Neural crest cell (in vitro differentiated cells): ENCODE data around the gene TNNI3K. TPM values are rescaled to one million over a fixed set of nuclear protein-coding genes. Genes with fewer than 3 reads are reported as not detected.

ENCODE experiments used
- DNase-seq: peaks from one replicate; pipeline ENCODE4 v3.0.0; 2021; ENCODE audit warnings: low read depth, mixed read lengths, low spot score
- H3K27ac Mint-ChIP-seq: one replicate; pipeline ENCODE4 v1.8.0; 2021; ENCODE audit warnings: mild to moderate bottlenecking, mixed read lengths; ENCODE audit not compliant: unreplicated experiment
- H3K27me3 Mint-ChIP-seq: 2 replicates; pipeline ENCODE4 v1.8.0; 2021; ENCODE audit warnings: low read depth, mild to moderate bottlenecking, mixed read lengths
- H3K36me3 Mint-ChIP-seq: 2 replicates; pipeline ENCODE4 v1.8.0; 2021; ENCODE audit warnings: low read depth, mild to moderate bottlenecking, mixed read lengths
- H3K4me1 Mint-ChIP-seq: 2 replicates; pipeline ENCODE4 v1.8.0; 2021; ENCODE audit warnings: mixed read lengths
- H3K4me3 Mint-ChIP-seq: one replicate; pipeline ENCODE4 v1.8.0; 2021; ENCODE audit warnings: mild to moderate bottlenecking, mixed read lengths
- H3K9me3 Mint-ChIP-seq: 2 replicates; pipeline ENCODE4 v1.8.0; 2021; ENCODE audit warnings: mixed read lengths
- total RNA-seq: library from RNA; stranded (reverse); gene quantifications from 2 replicates; pipeline ENCODE4 v1.2.1, GENCODE V29; 2021
- TF ChIP-seq, protein P1 (sequence below): fragments of 200-600 bp; sonication (generic); conservative IDR thresholded peaks from 2 replicates; pipeline ENCODE4 v1.5.0; 2021; ENCODE audit warnings: antibody characterized with exemption, mild to moderate bottlenecking

The TNNI3K gene
- total RNA-seq, 1 donor from 2014 or later = 1.4 TPM

DNA sequence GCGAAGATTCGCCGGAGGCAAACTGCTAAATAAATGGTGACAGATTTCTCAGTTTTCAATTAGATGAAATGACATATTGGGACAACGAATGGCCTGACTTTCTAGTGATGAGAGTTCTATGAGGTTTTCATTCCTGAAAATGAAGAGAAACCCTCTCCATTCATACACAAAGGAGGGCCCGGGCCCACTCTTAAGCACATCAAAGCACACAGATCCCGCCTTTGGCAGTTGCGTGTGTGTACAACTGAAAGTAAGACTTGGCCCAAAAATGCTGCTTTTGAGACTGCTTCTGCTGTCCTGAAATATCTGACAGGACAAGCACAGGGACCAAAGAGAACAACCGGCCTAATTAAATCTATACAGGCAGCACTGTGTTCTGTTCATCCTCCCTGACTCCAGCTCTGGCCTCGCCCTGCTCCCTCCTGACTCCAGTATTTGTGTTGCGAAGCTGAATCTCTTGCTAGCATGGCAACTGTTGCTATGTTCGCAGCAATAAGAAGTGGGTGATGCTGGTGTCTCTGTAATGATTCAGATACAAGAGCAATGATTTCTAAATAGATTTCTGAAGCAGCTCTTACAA, 269.8 kb downstream of the TNNI3K start:
- Mint-ChIP-seq H3K4me3 (no peak overlapping the region), H3K36me3 (no peaks in the 10 kb centered on the region), H3K4me1 (peaks cover 37% of the 10 kb centered on the region), H3K9me3 (no peaks in the 10 kb centered on the region), H3K27ac (no peak overlapping the region), H3K27me3 (no peaks in the 10 kb centered on the region)
- peak; percentile 6 for DNase-seq
- TF ChIP-seq, protein P1, sequence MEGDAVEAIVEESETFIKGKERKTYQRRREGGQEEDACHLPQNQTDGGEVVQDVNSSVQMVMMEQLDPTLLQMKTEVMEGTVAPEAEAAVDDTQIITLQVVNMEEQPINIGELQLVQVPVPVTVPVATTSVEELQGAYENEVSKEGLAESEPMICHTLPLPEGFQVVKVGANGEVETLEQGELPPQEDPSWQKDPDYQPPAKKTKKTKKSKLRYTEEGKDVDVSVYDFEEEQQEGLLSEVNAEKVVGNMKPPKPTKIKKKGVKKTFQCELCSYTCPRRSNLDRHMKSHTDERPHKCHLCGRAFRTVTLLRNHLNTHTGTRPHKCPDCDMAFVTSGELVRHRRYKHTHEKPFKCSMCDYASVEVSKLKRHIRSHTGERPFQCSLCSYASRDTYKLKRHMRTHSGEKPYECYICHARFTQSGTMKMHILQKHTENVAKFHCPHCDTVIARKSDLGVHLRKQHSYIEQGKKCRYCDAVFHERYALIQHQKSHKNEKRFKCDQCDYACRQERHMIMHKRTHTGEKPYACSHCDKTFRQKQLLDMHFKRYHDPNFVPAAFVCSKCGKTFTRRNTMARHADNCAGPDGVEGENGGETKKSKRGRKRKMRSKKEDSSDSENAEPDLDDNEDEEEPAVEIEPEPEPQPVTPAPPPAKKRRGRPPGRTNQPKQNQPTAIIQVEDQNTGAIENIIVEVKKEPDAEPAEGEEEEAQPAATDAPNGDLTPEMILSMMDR = no peak

DNA sequence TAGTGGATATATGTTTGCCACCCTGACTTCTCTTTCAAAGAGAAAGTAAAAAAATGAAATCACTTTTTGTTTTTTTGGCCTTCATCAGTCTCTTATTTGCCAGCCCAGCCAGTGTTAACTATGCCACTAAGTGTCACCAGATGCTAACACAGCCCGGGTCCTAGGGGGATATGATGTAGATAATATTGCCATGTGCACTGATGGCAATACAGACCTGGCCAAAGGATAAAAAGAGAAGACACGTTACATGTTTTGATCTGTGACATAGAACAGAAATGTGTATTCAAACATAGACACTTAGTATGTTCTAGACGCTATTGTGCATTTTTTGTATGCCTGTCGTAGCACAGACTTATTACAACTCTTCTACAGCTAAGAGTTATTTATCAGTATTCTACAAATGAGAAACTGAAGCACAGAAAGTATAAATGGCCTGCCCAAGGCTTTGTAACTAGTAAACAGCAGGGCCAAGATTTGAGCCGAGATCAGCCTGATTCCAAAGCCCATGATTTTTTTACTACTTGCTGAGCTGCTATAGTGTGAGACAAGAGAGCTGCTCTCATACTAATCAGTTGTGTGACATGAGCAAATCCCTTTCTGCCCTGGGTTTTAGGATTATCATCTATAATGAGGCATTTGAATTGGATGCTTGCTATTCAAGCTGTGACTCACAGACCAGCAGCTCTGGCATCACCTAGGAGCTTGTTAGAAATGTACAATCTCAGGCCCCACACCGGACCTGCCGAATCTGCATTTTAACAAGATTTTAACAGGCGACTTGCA, 270.9 kb downstream of the TNNI3K start:
- H3K9me3 Mint-ChIP-seq = no peaks in the 10 kb centered on the region
- TF ChIP-seq, protein P1 = no peak
- H3K27ac Mint-ChIP-seq = no peak overlapping the region
- H3K4me3 Mint-ChIP-seq = peak overlapping the region; percentile 20
- H3K4me1 Mint-ChIP-seq = peaks cover 37% of the 10 kb centered on the region
- no peak for DNase-seq
- no peaks in the 10 kb centered on the region for H3K27me3 Mint-ChIP-seq
- no peaks in the 10 kb centered on the region for H3K36me3 Mint-ChIP-seq

DNA sequence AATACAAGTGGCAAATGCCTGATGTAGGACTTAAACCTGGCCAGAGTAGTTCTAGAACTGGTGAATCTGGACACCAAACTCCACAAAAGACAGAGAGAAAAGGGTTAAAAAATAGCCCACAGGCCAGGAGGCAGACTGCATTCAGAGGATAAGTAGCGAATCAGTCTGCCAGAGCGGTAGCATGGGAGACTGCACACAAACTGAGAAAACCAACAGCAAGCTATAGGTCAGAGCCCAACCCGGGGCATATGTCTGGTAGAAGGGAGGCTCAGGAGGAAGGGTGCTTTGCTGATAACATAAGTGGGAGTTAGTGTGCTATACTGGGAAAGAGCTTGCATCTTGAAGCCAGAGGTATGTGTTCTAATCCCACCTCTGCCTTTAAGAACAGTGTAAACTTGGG, 273.3 kb downstream of the TNNI3K start:
- no peak overlapping the region for H3K4me3 Mint-ChIP-seq
- DNase-seq = no peak

DNA sequence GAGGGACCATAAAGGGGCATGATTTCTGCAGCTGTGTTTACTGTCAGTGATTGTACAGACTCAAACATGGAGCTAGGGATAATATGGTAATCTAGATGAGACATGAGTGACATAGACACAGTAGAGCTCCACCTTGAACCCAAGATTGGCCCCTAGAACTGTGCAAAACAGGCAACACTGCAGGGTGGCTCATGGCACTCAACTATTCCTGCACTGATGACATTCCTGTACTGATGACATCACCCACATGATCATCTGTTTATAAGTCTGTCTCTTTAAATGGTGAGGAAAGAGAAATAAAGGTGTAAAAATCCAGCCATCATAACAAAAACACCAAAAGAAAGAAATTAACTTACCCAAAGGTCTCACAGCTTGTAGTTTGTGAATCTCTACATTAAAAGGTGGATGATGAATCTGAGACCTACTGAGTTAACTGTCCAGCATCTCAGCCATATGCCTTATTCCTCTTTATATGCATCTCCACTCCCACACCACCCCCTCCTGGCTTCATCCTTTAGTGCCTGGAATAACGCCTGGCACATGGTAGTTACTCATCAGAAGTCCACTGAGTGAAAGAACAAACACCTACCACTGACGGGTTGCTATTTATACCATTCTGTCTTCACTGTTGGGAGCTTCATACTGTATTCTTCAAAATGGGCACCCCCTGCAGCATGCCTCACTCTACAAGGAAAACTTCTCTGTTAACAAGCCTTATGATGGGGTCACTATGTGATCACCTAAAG, 277.2 kb downstream of the TNNI3K start, which contains the start of gene LRRC53:
Gene LRRC53, minus strand, starts transcription at position 442 of the 746 bp plus-strand sequence. CDS start 29,262 bp downstream, outside the sequence.
- Mint-ChIP-seq H3K36me3 (no peaks in the 10 kb centered on the region), H3K4me1 (peaks cover 15% of the 10 kb centered on the region), H3K9me3 (peaks cover 2% of the 10 kb centered on the region), H3K27ac (no peak within 1 kb of the TSS), H3K27me3 (no peaks in the 10 kb centered on the region), H3K4me3 (no peak within 1 kb of the TSS)
- TF ChIP-seq, protein P1 = no peak
- no peak for DNase-seq

More for the DNA sequence above, 273.3 kb downstream of the TNNI3K start:
- TF ChIP-seq, protein P1 = no peak
- peaks cover 2% of the 10 kb centered on the region for H3K9me3 Mint-ChIP-seq
- H3K27me3 Mint-ChIP-seq = no peaks in the 10 kb centered on the region
- no peaks in the 10 kb centered on the region for H3K36me3 Mint-ChIP-seq
- H3K27ac Mint-ChIP-seq = no peak overlapping the region
- peaks cover 40% of the 10 kb centered on the region for H3K4me1 Mint-ChIP-seq

DNA sequence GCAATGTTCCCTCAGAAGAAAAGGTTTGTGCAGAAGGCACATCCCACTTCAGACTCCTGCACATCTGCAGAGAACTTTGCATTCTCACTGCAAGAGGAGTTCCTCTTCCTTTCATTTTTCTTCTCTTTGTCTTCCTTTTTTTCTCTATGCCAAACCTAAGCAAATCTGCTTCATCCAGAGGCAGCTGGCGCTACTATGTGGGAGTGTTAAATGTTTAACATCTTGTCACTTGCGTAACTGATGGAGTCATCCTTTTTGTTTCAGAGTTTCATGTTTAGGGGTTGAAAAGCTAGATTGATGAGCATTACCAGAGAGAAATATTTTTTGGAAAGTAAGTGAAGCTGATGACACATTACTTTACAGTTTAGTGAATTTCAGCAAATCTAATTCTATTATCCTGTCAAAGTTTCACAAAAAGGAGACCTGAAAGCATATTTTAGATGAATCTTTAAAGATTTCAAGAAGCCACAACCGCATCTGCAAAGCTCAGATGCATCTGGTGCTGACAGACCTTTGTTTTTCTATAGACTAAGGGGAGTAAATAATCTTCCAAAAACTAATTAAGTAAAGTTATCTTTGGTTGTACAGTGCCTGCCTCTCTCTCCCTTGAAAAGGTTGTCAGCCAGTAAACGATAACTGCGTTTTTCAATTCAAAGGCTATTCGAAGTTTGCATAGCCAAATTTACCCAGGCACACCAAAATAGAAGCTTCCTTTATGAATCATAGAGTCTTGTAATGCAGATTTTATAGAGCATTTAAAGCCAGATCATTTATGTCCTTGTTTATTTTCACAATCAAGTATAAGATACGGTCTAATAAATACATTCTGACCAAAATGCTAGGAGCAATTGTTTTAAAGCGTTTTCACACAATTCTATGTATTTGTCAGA, 278.5 kb downstream of the TNNI3K start:
- TF ChIP-seq, protein P1 = no peak
- Mint-ChIP-seq H3K4me1 (peaks cover 5% of the 10 kb centered on the region), H3K27ac (no peak overlapping the region), H3K4me3 (no peak overlapping the region), H3K27me3 (no peaks in the 10 kb centered on the region), H3K9me3 (peaks cover 2% of the 10 kb centered on the region), H3K36me3 (no peaks in the 10 kb centered on the region)
- no peak for DNase-seq
